ENCODE measurements around the gene HDAC4.

- TF ChIP-seq CTCF (IDR thresholded peaks at IDR 0.05; ENCODE audit: low read depth, low read length, missing input control): no peak
- TF ChIP-seq HNF4G (IDR thresholded peaks at IDR 0.05): no peak
- TF ChIP-seq GABPA (IDR thresholded peaks at IDR 0.05 in 1 of 2, conservative IDR thresholded peaks at IDR 0.05 in 1 of 2): no peak
- TF ChIP-seq FOXA1 (IDR thresholded peaks at IDR 0.05): no peak
- no peak for TF ChIP-seq YY1 (IDR thresholded peaks at IDR 0.05)
- no peak for TF ChIP-seq REST (IDR thresholded peaks at IDR 0.05)
- no peak for TF ChIP-seq NR2F2 (IDR thresholded peaks at IDR 0.05)
- no peak for TF ChIP-seq TAF1 (conservative IDR thresholded peaks at IDR 0.05)
- no peak for TF ChIP-seq RAD21 (IDR thresholded peaks at IDR 0.05)
- TF ChIP-seq ZBTB33 (IDR thresholded peaks at IDR 0.05): no peak
- TF ChIP-seq JUND (IDR thresholded peaks at IDR 0.05): no peak
- no peak for TF ChIP-seq ATF3 (IDR thresholded peaks at IDR 0.05)
- TF ChIP-seq SP1 (IDR thresholded peaks at IDR 0.05): no peak
These were observed 164.6 kb downstream of the HDAC4 start for GRCh38 chr2:239236043-239236807.
